Astrocyte of the spinal cord (primary cell): ENCODE measurements around the gene HIF1A.

ENCODE experiments used
- DNase-seq: peaks from one replicate; pipeline ENCODE4 v3.0.0; 2011; ENCODE audit warnings: low read depth, low spot score
- H3K4me3 ChIP-seq: 2 replicates; pipeline ENCODE4 v1.5.1; 2011; ENCODE audit warnings: low read depth, mild to moderate bottlenecking, low read length, moderate library complexity
- CTCF ChIP-seq: IDR thresholded peaks from 2 replicates; pipeline ENCODE4 v1.5.1; 2012; ENCODE audit warnings: low read depth, mild to moderate bottlenecking, low read length, inconsistent platforms
- in situ Hi-C: cut with HindIII; loops from 2 replicates; pipeline ENCODE4 v1.10.0; 2017; ENCODE audit warnings: low sequenced_read_pairs

HIF1A gene

GRCh38 chr14:61716956-61717355, 21.6 kb downstream of the HIF1A start:
- DNase-seq, result no peak
- no peak overlapping the region for H3K4me3 ChIP-seq
- in situ Hi-C loops, result no loop called here
- TF ChIP-seq CTCF, result no peak

GRCh38 chr14:61718039-61718438, 22.7 kb downstream of the HIF1A start:
- DNase-seq, result no peak
- in situ Hi-C loops, result no loop called here
- no peak for TF ChIP-seq CTCF
- H3K4me3 ChIP-seq, result no peak overlapping the region

- no peak for DNase-seq
- no peak for TF ChIP-seq CTCF
- H3K4me3 ChIP-seq, result no peak overlapping the region
- in situ Hi-C loops, result no loop called here
These were observed 24.3 kb downstream of the HIF1A start for GRCh38 chr14:61719344-61720293.

- DNase-seq, result no peak
- no peak overlapping the region for H3K4me3 ChIP-seq
- no peak for TF ChIP-seq CTCF
- in situ Hi-C loops, result no loop called here
These were observed 25.0 kb downstream of the HIF1A start for GRCh38 chr14:61720294-61720661.

GRCh38 chr14:61720741-61721140, 25.4 kb downstream of the HIF1A start:
- in situ Hi-C loops, result no loop called here
- TF ChIP-seq CTCF, result no peak
- no peak overlapping the region for H3K4me3 ChIP-seq
- no peak for DNase-seq

- H3K4me3 ChIP-seq, result no peak overlapping the region
- in situ Hi-C loops, result no loop called here
- no peak for TF ChIP-seq CTCF
- no peak for DNase-seq
These were observed 28.8 kb downstream of the HIF1A start for GRCh38 chr14:61724133-61724532.
